B cell (primary cell): Measurements from ENCODE around the gene DUSP16.

Experiments
- CTCF ChIP-seq: fragments of 200-600 bp; IDR thresholded peaks from one replicate; pipeline ENCODE4 v1.8.0; 2022; ENCODE audit warnings: antibody characterized with exemption, mild to moderate bottlenecking
- EZH2 ChIP-seq: IDR thresholded peaks from 2 replicates; pipeline ENCODE4 v1.6.1; 2012; ENCODE audit warnings: borderline replicate concordance, low read depth, mild to moderate bottlenecking, moderate library complexity, low read length; ENCODE audit not compliant: insufficient read depth, poor library complexity, severe bottlenecking

GRCh38 chr12:12587878-12588277 is 25.2 kb upstream of the DUSP16 start:
- TF ChIP-seq CTCF (no peak), EZH2 (no peak)
